Activated naive CD4-positive, alpha-beta T cell treated with anti-CD3 and anti-CD28 coated beads for 36 hours (primary cell): ENCODE measurements around the gene BAIAP2L1. TPM values are rescaled to one million over a fixed set of nuclear protein-coding genes. Genes with fewer than 3 reads are reported as not detected.

ENCODE experiments used
- CTCF ChIA-PET: fragments of 350-600 bp; sonication (Branson Sonifier 250); formaldehyde crosslinking; loops from one replicate; lab custom pipeline; 2021; ENCODE audit warnings: antibody characterized with exemption; lab: Charles Lee
- DNase-seq: peaks from one replicate; pipeline ENCODE4 v3.0.0-alpha.2; 2020
- H3K27ac Mint-ChIP-seq: one replicate; pipeline ENCODE4 v1.8.0; 2021; ENCODE audit warnings: mild to moderate bottlenecking, mixed read lengths
- H3K27me3 Mint-ChIP-seq: one replicate; pipeline ENCODE4 v1.8.0; 2021; ENCODE audit warnings: low read depth, mixed read lengths
- H3K36me3 Mint-ChIP-seq: one replicate; pipeline ENCODE4 v1.8.0; 2021; ENCODE audit warnings: low read depth, mixed read lengths
- H3K4me1 Mint-ChIP-seq: one replicate; pipeline ENCODE4 v1.8.0; 2021; ENCODE audit warnings: low read depth, mixed read lengths
- H3K4me3 Mint-ChIP-seq: one replicate; pipeline ENCODE4 v1.8.0; 2021; ENCODE audit warnings: mild to moderate bottlenecking, moderate library complexity, mixed read lengths
- H3K9me3 Mint-ChIP-seq: one replicate; pipeline ENCODE4 v1.8.0; 2021; ENCODE audit warnings: mixed read lengths
- intact Hi-C: fragments of 100-400 bp; cut with micrococcal nuclease; formaldehyde crosslinking; loops from one replicate; pipeline ENCODE4 v1.15.1; 2023
- total RNA-seq, 2 experiments: library from RNA; stranded (reverse); gene quantifications; one replicate each; pipeline ENCODE4 v1.2.3, GENCODE V29; 2021

BAIAP2L1 gene
- total RNA-seq, 2 experiments from 2014 or later, result 5.6 to 6.1 TPM

DNA sequence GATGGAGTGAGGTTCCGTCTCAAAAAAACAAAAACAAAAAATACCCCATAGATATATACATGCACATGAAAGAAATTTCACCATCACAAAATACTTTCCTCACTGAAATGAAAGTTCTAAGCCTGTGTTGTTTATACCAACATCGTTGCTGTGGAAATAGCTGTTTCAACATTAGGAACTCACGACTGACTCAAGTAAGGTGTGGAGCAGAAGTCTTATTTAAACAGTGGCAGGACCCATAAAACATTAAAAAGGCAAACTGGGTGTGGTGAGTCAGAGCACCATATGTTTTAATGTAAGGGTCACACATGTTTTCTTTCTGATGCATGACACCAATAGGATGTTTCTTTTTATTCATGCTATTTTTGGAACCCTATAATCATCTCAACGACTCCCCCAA, 48.3 kb downstream of the BAIAP2L1 start:
- H3K36me3 Mint-ChIP-seq, result no peaks in the 10 kb centered on the region
- H3K4me1 Mint-ChIP-seq, result no peaks in the 10 kb centered on the region
- intact Hi-C loops, result no loop called here
- no peak overlapping the region for H3K27ac Mint-ChIP-seq
- CTCF ChIA-PET, result no interaction called here
- H3K9me3 Mint-ChIP-seq, result peaks cover 2% of the 10 kb centered on the region
- H3K4me3 Mint-ChIP-seq, result no peak overlapping the region
- H3K27me3 Mint-ChIP-seq, result no peaks in the 10 kb centered on the region
- DNase-seq, result no peak

DNA sequence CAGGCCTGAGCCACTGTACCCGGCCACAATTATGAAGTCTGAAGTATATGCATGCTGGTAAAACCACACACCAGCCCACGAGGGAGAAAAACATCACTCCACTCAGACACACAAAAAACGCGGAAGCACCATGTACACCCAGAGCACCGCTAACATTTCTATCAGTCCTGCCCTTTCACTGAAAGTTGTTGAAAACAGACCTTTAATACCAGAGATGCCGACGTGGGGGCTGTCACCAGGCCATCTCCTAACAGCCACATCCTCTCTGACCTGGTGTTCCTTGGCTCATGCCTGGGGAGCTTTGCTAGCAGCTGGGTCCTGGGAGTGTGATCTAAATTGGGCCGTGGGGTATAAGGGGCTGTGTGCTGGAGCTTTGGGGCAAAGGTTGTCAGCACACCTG, 49.8 kb downstream of the BAIAP2L1 start:
- CTCF ChIA-PET, result no interaction called here
- peaks cover 2% of the 10 kb centered on the region for H3K9me3 Mint-ChIP-seq
- no peak overlapping the region for H3K4me3 Mint-ChIP-seq
- H3K27me3 Mint-ChIP-seq, result no peaks in the 10 kb centered on the region
- H3K36me3 Mint-ChIP-seq, result no peaks in the 10 kb centered on the region
- H3K4me1 Mint-ChIP-seq, result peaks cover 2% of the 10 kb centered on the region
- intact Hi-C loops, result no loop called here
- H3K27ac Mint-ChIP-seq, result no peak overlapping the region
- DNase-seq, result no peak

DNA sequence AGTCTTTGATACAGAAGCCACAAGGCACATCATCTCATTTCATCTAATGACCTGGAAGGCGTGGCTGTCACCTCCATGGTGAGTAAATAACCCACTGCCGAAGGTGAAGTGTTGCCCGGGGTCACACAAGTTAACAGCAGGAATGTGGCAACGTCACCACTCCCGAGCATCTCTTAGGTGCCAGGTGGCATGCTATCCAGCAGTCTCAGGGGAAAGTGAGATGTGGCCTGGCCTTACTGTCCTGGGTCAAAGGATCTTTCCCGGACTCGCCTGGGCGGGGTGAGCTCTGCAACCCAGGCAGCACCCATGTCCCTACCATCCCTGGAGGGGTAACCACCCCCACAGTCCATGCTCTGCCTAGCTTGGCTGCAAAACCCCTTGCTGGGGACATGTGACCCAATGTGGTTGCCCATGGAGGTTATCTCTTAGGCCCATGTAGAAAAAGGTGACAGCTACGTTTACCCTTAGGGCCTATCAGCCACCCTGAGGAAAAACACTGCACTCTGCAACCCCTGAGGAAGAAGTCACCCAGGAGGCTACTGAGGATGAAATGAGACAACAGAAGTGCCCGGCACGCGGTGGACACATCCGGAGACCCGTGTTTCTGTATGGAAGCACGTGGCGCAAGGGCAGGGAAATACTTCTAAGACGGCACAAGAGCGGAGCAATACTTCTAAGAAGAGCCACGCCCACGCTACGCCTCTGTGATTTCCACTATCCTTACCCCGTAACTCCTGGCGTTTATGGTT, 52.0 kb downstream of the BAIAP2L1 start:
- H3K36me3 Mint-ChIP-seq, result no peaks in the 10 kb centered on the region
- intact Hi-C loops, result no loop called here
- peaks cover 2% of the 10 kb centered on the region for H3K9me3 Mint-ChIP-seq
- H3K27ac Mint-ChIP-seq, result no peak overlapping the region
- no peaks in the 10 kb centered on the region for H3K27me3 Mint-ChIP-seq
- H3K4me1 Mint-ChIP-seq, result peaks cover 2% of the 10 kb centered on the region
- no peak overlapping the region for H3K4me3 Mint-ChIP-seq
- CTCF ChIA-PET, result no interaction called here
- no peak for DNase-seq

DNA sequence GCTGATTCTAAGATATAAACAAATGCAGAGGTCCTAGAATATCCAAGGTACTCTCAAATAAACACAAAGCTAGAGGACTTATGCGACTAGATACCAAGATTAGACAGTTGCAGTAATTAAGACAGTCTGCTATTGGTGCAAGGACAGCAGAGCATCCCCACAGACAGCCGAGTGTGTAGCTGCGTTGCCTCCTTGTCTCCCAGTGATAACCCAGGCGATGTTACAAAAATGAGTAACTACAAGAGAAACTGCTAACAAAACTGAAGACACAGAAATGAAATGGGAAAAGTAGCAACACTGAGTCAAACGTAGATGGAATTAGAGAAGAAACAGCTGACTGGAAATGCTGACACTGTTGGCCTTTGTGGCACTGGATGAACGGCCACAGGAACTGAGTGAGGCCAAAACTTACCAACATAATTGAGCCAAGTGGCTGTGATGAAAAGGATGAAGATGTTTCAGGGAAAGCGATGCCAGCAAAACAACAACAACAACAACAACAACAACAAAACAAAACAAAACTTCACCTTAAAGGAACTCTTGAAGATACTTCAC, 54.3 kb downstream of the BAIAP2L1 start:
- Mint-ChIP-seq H3K27ac (no peak overlapping the region), H3K27me3 (no peaks in the 10 kb centered on the region), H3K4me3 (no peak overlapping the region), H3K4me1 (peaks cover 2% of the 10 kb centered on the region), H3K36me3 (no peaks in the 10 kb centered on the region), H3K9me3 (peaks cover 2% of the 10 kb centered on the region)
- DNase-seq, result no peak
- intact Hi-C loops, result no loop called here
- CTCF ChIA-PET, result no interaction called here

DNA sequence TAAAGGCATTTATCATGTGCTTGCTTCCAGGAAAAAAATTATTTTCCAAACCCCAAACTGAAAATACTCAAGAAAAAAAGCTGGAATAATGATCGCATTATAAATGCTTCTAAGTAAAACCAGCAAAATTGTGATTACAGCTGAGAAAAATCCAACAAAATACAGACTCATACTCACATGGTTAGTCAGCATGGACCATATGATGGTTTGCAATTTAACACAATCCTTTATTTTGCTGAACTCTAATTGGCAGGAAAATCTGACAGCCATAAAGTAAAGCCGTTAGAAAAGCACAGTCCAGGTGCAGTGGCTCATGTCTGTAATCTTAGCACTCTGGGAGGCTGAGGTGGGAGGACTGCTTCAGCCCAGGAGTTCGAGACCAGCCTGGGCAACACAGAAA, 59.8 kb downstream of the BAIAP2L1 start:
- H3K27ac Mint-ChIP-seq, result no peak overlapping the region
- H3K4me3 Mint-ChIP-seq, result no peak overlapping the region
- no peaks in the 10 kb centered on the region for H3K4me1 Mint-ChIP-seq
- no peaks in the 10 kb centered on the region for H3K36me3 Mint-ChIP-seq
- peaks cover 6% of the 10 kb centered on the region for H3K9me3 Mint-ChIP-seq
- H3K27me3 Mint-ChIP-seq, result no peaks in the 10 kb centered on the region
- DNase-seq, result no peak
- CTCF ChIA-PET, result no interaction called here
- intact Hi-C loops, result no loop called here

DNA sequence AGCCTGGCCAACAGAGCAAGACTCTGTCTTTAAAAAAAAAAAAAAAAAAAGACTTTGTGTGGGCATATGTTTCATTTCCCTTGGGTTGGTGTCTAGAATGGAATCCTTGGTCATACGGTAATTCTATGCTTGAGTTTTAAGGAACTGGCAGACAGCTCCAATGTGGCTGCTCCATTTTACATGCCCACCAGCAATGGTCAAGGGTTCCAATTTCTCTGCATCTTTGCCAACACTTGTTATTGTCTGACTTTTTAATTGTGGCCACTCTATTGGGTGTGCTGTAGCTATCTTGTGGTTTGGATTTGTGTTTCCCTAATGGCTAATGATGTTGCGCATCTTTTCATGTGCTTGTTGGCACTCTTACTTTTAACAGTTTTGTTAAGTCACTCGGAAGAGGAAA, 61.8 kb downstream of the BAIAP2L1 start:
- H3K36me3 Mint-ChIP-seq, result no peaks in the 10 kb centered on the region
- H3K4me3 Mint-ChIP-seq, result no peak overlapping the region
- CTCF ChIA-PET, result no interaction called here
- no peak for DNase-seq
- H3K4me1 Mint-ChIP-seq, result no peaks in the 10 kb centered on the region
- peaks cover 6% of the 10 kb centered on the region for H3K9me3 Mint-ChIP-seq
- H3K27me3 Mint-ChIP-seq, result no peaks in the 10 kb centered on the region
- intact Hi-C loops, result no loop called here
- H3K27ac Mint-ChIP-seq, result no peak overlapping the region

DNA sequence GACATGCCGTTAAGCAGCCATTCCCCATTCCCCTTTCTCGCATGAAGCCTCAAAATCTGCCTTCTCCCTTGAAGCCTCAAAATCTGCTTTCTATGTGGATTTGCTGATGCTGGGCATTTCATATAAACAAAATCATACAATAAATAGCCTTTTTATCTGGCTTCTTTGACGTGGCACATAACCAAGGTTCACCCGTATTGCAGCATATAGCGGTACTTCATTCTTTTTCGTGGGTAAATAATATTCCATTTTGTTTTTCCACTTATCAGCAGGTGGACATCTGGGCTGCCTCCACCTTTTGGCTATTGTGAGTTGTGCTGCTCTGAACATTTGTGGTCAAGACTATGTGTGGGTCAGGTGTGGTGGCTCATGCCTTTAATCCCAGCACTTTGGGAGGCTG, 62.4 kb downstream of the BAIAP2L1 start:
- no peaks in the 10 kb centered on the region for H3K27me3 Mint-ChIP-seq
- no peak overlapping the region for H3K4me3 Mint-ChIP-seq
- peaks cover 6% of the 10 kb centered on the region for H3K9me3 Mint-ChIP-seq
- H3K4me1 Mint-ChIP-seq, result no peaks in the 10 kb centered on the region
- CTCF ChIA-PET, result no interaction called here
- H3K27ac Mint-ChIP-seq, result no peak overlapping the region
- DNase-seq, result no peak
- intact Hi-C loops, result no loop called here
- no peaks in the 10 kb centered on the region for H3K36me3 Mint-ChIP-seq

DNA sequence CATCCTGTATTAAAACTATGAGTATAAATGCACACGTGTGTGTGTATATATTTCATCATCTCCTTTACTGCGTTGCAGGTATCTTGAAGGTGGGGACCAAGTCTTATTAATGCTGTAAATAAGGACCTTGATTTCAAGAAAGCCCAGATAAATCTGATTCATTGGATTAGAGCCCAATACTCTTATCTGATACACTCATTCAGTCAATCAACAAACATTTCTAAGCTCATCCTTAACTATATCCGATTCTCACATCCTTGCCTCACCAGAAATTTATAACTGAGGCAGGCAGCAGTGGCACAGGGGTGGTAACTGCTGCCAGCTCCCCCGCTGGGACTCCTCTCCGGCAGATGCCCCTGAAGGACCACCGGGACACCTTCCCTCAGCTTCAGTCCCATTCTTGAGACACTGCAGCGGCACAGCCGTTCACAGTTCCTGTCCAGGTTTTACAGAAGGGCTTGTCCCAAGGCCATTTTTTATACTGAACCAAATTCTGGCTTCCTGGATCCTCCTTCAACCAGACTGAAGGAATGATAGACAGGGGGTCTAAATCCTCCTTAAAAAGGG, 65.4 kb downstream of the BAIAP2L1 start:
- DNase-seq, result no peak
- CTCF ChIA-PET, result no interaction called here
- intact Hi-C loops, result no loop called here
- H3K36me3 Mint-ChIP-seq, result no peaks in the 10 kb centered on the region
- H3K4me1 Mint-ChIP-seq, result no peaks in the 10 kb centered on the region
- H3K27ac Mint-ChIP-seq, result no peak overlapping the region
- peaks cover 9% of the 10 kb centered on the region for H3K9me3 Mint-ChIP-seq
- H3K4me3 Mint-ChIP-seq, result no peak overlapping the region
- no peaks in the 10 kb centered on the region for H3K27me3 Mint-ChIP-seq

DNA sequence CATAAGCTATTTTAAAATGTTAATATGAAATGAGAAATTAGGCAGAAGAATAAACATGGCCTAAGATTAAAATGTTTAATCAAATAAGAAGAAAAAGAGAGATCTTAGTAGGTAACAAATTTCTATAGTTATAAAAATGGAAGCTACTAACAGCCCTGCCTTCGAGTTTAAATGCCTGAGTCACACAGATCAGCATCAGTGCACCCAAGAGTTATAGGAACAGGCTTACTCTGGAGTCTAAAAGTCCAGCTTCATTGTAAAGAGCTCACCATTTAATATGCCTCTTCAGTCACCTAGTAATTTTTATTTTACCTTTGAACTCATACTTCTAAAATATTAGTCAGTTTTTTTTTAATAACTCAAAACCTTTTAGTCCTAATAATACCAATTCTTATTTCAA, 66.8 kb downstream of the BAIAP2L1 start:
- Mint-ChIP-seq H3K36me3 (no peaks in the 10 kb centered on the region), H3K4me3 (no peak overlapping the region), H3K27me3 (no peaks in the 10 kb centered on the region), H3K9me3 (peaks cover 7% of the 10 kb centered on the region), H3K4me1 (no peaks in the 10 kb centered on the region), H3K27ac (no peak overlapping the region)
- intact Hi-C loops, result no loop called here
- CTCF ChIA-PET, result no interaction called here
- no peak for DNase-seq

DNA sequence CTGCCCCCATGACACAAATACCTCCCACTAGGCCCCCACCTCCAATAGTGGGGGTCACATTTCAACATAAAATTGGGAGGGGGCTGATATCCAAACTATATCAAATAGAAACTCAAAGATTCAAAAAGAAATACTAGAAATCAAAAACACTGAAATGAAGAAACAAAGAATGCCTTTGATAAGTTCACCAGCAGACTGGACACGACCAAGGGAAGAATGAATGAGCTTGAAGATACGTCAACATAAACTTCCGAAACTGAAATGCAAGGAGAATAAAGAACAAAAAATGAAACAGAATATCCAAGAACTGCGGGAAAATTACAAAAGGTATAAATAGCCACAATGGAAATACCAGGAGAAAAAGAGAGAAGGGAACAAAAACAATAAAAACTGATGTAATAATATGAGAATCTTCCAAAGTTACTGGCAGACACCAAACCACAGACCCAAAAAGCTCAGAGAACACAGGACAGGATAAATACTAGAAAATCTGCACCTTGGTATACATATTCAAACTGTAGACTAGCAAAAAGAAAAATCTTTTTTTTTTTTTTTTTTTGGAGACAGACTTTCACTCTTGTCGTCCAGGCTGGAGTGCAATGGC, 69.9 kb downstream of the BAIAP2L1 start:
- no peak overlapping the region for H3K27ac Mint-ChIP-seq
- CTCF ChIA-PET, result no interaction called here
- H3K4me3 Mint-ChIP-seq, result no peak overlapping the region
- no peaks in the 10 kb centered on the region for H3K27me3 Mint-ChIP-seq
- H3K4me1 Mint-ChIP-seq, result no peaks in the 10 kb centered on the region
- intact Hi-C loops, result no loop called here
- no peak for DNase-seq
- no peaks in the 10 kb centered on the region for H3K36me3 Mint-ChIP-seq
- H3K9me3 Mint-ChIP-seq, result peaks cover 3% of the 10 kb centered on the region

DNA sequence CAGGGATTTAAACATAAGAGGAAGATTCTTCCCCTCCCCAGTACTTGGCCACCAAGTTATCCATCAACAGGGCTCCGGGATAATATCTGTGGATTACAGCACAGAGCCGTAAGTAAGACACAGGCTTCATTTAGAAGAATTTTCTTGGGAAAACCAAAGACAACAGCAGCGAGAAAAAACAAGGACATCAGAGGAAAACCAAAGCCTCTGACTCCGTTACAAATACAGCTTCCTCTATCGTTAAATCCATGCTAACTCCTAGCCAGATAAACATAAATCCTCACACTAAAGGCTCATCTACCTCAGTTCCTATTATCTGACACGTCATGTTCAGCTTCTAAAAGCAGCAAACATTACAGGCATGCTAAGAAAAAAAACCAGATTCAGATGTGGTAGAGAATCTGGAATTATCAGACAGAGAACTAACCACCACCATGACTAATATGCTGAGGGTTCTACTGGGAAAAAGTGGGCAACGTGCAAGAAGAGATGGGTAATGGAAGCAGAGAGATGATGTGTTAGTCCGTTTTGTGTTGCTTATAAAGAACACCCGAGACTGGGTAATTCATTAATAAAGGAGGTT, 71.0 kb downstream of the BAIAP2L1 start:
- H3K27me3 Mint-ChIP-seq, result peaks cover under 1% of the 10 kb centered on the region
- peaks cover 3% of the 10 kb centered on the region for H3K9me3 Mint-ChIP-seq
- CTCF ChIA-PET, result no interaction called here

DNA sequence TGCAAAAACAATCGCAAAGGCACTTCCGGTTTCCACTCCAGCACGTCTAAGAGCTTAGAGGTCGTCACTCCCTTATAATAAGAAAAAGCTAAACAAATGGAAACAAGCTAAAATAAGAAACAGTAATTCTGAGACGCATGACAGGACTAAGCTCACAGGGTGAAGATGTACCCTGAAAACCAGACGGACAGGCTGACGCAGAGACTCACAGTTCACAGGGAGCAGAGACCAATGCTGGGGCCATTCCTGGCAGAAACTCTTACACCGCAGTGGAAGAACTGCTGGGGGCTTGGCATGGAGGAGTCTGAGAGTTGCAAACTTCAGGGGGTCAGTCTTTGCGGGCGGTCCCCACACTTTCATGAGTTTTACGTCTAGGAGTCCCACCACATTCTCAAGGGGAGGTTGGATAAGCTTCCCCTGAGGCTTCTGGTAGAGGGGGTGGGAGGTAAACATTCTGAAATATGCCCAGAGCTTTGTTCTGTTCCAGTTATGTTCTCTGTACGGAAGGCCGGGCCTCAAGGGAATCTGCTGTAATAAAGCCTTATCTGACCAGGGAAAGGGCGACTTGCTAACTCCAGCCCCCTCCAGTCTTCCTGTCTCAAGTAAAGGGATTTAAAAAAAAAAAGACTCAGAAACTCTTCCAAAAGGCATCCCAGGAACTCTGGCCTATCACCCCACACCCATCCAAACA, 71.6 kb downstream of the BAIAP2L1 start:
- no peaks in the 10 kb centered on the region for H3K36me3 Mint-ChIP-seq
- CTCF ChIA-PET, result no interaction called here

More for the DNA sequence above, 71.0 kb downstream of the BAIAP2L1 start:
- intact Hi-C loops, result no loop called here
- Mint-ChIP-seq H3K4me1 (no peaks in the 10 kb centered on the region), H3K36me3 (no peaks in the 10 kb centered on the region), H3K4me3 (no peak overlapping the region), H3K27ac (no peak overlapping the region)
- no peak for DNase-seq

More for the DNA sequence above, 71.6 kb downstream of the BAIAP2L1 start:
- Mint-ChIP-seq H3K4me1 (no peaks in the 10 kb centered on the region), H3K27me3 (peaks cover 3% of the 10 kb centered on the region), H3K9me3 (peaks cover 3% of the 10 kb centered on the region), H3K27ac (no peak overlapping the region), H3K4me3 (no peak overlapping the region)
- no peak for DNase-seq
- intact Hi-C loops, result no loop called here
